Upper lobe of left lung (tissue), 6 donors: ENCODE results near the gene MAB21L2. TPM values are rescaled to one million over a fixed set of nuclear protein-coding genes. Genes with fewer than 3 reads are reported as not detected.

ENCODE experiments used
- ATAC-seq, 2 donors: fragments of 200-7000 bp; cut with Tn5 transposase; one replicate each; pipeline ENCODE4 v1.9.1; 2022; ENCODE audit warnings: mild to moderate bottlenecking in 2 of 2, moderate library complexity in 2 of 2; ENCODE audit not compliant: low FRiP score in 2 of 2
- DNase-seq, 2 donors: peaks; one replicate each; pipeline ENCODE4 v3.0.0-alpha.2; 2019 to 2020
- H3K27ac ChIP-seq, 4 donors: fragments of 200-600 bp; sonication (generic); one replicate each; pipeline ENCODE4 v1.5.1; 2016 to 2019
- H3K27me3 ChIP-seq, 4 donors: fragments of 200-600 bp; sonication (generic); one replicate each; pipeline ENCODE4 v1.5.1; 2017 to 2019
- H3K36me3 ChIP-seq, 4 donors: fragments of 200-600 bp; sonication (generic); one replicate each; pipeline ENCODE4 v1.5.1; 2016 to 2019
- H3K4me1 ChIP-seq, 4 donors: fragments of 200-600 bp; sonication (generic); one replicate each; pipeline ENCODE4 v1.5.1; 2018 to 2019
- H3K4me3 ChIP-seq, 4 donors: fragments of 200-600 bp; sonication (generic); one replicate each; pipeline ENCODE4 v1.5.1; 2017 to 2019; ENCODE audit warnings: mild to moderate bottlenecking in 2 of 4, moderate library complexity in 1 of 4
- H3K9me3 ChIP-seq, 4 donors: fragments of 200-600 bp; sonication (generic); one replicate each; pipeline ENCODE4 v1.5.1; 2018 to 2019
- CTCF ChIP-seq, 6 experiments: fragments of 450-650 bp in 4 of 6; fragments of 200-600 bp in 2 of 6; sonication (generic) in 2 of 6; IDR thresholded peaks; one replicate each; pipeline ENCODE4 v1.5.1; 2016 to 2019; ENCODE audit warnings: antibody characterized with exemption in 6 of 6
- EP300 ChIP-seq, 4 donors: sonication (generic); formaldehyde crosslinking; IDR thresholded peaks; one replicate each; pipeline ENCODE4 v1.5.1; 2017; ENCODE audit warnings: antibody characterized with exemption in 4 of 4, control low read depth in 2 of 4
- POLR2A ChIP-seq, 4 donors: fragments of 450-650 bp; IDR thresholded peaks; one replicate each; pipeline ENCODE4 v1.5.1; 2016 to 2017; ENCODE audit warnings: antibody characterized with exemption in 4 of 4, mild to moderate bottlenecking in 2 of 4
- POLR2AphosphoS5 ChIP-seq, 2 donors: sonication (generic); formaldehyde crosslinking; IDR thresholded peaks; one replicate each; pipeline ENCODE4 v1.5.1; 2017; ENCODE audit warnings: antibody characterized with exemption in 2 of 2
- WGBS, 2 donors: methylation state at CpG; one replicate each; pipeline ENCODE4 v1.1.5; 2017 to 2018; 5-methylcytosine and 5-hydroxymethylcytosine counted together
- total RNA-seq, 6 donors: library from RNA; depleted of rRNA in 4 of 6; stranded (reverse); fragments of >200 nt in 4 of 6; gene quantifications; one replicate each; pipeline versions ENCODE4 v1.1.0 to v1.2.1, GENCODE V29; 2016 to 2021
- donor health status: DM: no; HTN: no; CAD: no; lungs with moderate emphysema.
- donor health status: DM: no; HTN: yes; CAD: no; lungs with severe emphysema.

Gene MAB21L2
- total RNA-seq, 6 donors from 2014 or later, result not detected

DNA sequence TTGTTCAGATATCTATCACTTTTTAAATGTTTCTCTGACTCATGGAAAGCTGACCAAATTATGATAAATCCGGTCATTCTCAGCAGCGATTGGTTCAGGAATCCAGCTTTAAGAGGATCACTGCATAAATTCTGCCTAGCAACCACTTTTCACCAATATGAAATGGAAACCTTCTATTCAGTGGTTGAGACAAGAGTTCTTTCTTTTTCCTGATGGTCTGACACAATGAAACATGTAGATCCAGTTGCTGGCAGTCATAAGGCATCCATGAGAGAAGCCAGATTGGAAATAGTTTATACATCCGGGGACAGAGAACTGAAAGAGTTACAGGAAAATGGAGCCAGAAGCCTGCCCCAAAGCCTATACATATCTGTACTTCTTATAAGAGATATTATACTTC is 27.2 kb downstream of the MAB21L2 start:
- DNase-seq (no peak), ATAC-seq (no peak)
- H3K27me3 ChIP-seq, result no peaks in the 10 kb centered on the region
- TF ChIP-seq POLR2A (IDR thresholded peaks at IDR 0.05), result no peak
- TF ChIP-seq POLR2AphosphoS5 (IDR thresholded peaks at IDR 0.05), result no peak
- TF ChIP-seq EP300 (IDR thresholded peaks at IDR 0.05), result no peak
- no peak for TF ChIP-seq CTCF (IDR thresholded peaks at IDR 0.05)
- WGBS, 2 donors, result 90 to 99% methylated on average over 3 of the region's 3 CpGs
- H3K27ac ChIP-seq, result no peak overlapping the region
- no peaks in the 10 kb centered on the region for H3K36me3 ChIP-seq
- H3K4me3 ChIP-seq, result no peak overlapping the region
- H3K4me1 ChIP-seq, result no peaks in the 10 kb centered on the region
- H3K9me3 ChIP-seq, result no peaks in the 10 kb centered on the region

GRCh38 chr4:150619042-150619441 is 37.1 kb downstream of the MAB21L2 start:
- 27 to 43% methylated on average over 1 of the region's 1 CpG for WGBS, 2 donors
- TF ChIP-seq POLR2AphosphoS5 (IDR thresholded peaks at IDR 0.05), result no peak
- no peak for TF ChIP-seq EP300 (IDR thresholded peaks at IDR 0.05)
- no peak for TF ChIP-seq POLR2A (IDR thresholded peaks at IDR 0.05)
- TF ChIP-seq CTCF (IDR thresholded peaks at IDR 0.05), result no peak
- DNase-seq (no peak), ATAC-seq (no peak)
- no peak overlapping the region for H3K4me3 ChIP-seq
- H3K4me1 ChIP-seq, result no peaks in the 10 kb centered on the region
- no peaks in the 10 kb centered on the region for H3K27me3 ChIP-seq
- no peak overlapping the region for H3K27ac ChIP-seq
- H3K36me3 ChIP-seq, result no peaks in the 10 kb centered on the region
- H3K9me3 ChIP-seq, result no peaks in the 10 kb centered on the region

GRCh38 chr4:150624055-150624454 is 42.1 kb downstream of the MAB21L2 start:
- no peaks in the 10 kb centered on the region for H3K4me1 ChIP-seq
- H3K9me3 ChIP-seq, result no peaks in the 10 kb centered on the region
- H3K4me3 ChIP-seq, result no peak overlapping the region
- no peak for TF ChIP-seq CTCF (IDR thresholded peaks at IDR 0.05)
- no peak for TF ChIP-seq EP300 (IDR thresholded peaks at IDR 0.05)
- TF ChIP-seq POLR2AphosphoS5 (IDR thresholded peaks at IDR 0.05), result no peak
- no peak for TF ChIP-seq POLR2A (IDR thresholded peaks at IDR 0.05)
- H3K36me3 ChIP-seq, result no peaks in the 10 kb centered on the region
- WGBS, 2 donors, result 94 to 95% methylated on average over 1 of the region's 1 CpG
- ATAC-seq (no peak), DNase-seq (no peak)
- no peaks in the 10 kb centered on the region for H3K27me3 ChIP-seq
- no peak overlapping the region for H3K27ac ChIP-seq

DNA sequence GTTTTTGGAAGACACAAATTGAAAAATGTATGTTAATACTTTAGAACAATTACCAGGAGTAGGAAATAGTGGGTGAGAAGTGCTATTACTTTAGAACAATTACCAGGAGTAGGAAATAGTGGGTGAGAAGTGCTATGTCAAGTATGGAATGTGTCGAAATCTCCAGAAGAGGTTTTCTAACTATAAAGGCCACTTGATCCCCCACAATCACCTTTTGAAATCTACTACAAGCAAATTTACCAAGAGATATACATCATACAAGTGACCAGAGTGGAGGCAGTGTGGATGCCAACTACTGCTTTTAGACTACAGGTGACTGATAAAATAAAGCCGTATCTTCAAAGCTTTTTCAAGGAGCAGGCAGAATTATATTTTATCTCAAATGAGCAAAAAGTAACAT is 43.1 kb downstream of the MAB21L2 start:
- ATAC-seq, result no peak

More for the DNA sequence above, 43.1 kb downstream of the MAB21L2 start:
- no peak for DNase-seq
- Histone ChIP-seq H3K4me3 (no peak overlapping the region), H3K27ac (no peak overlapping the region), H3K4me1 (no peaks in the 10 kb centered on the region), H3K36me3 (no peaks in the 10 kb centered on the region), H3K9me3 (no peaks in the 10 kb centered on the region), H3K27me3 (no peaks in the 10 kb centered on the region)
- WGBS, 2 donors, result 53 to 78% methylated on average over 2 of the region's 2 CpGs
- TF ChIP-seq POLR2A (IDR thresholded peaks at IDR 0.05), result no peak
- TF ChIP-seq EP300 (IDR thresholded peaks at IDR 0.05), result no peak
- TF ChIP-seq POLR2AphosphoS5 (IDR thresholded peaks at IDR 0.05), result no peak
- TF ChIP-seq CTCF (IDR thresholded peaks at IDR 0.05), result no peak
